HG02884 (cell line): Measurements from ENCODE around the gene PEX19.

ENCODE experiments used
- ATAC-seq: cut with Tn5 transposase; IDR thresholded peaks from one replicate; pipeline ENCODE4 v1.9.1; 2021; ENCODE audit warnings: mild to moderate bottlenecking, moderate library complexity; ENCODE audit not compliant: unreplicated experiment

PEX19 gene

DNA sequence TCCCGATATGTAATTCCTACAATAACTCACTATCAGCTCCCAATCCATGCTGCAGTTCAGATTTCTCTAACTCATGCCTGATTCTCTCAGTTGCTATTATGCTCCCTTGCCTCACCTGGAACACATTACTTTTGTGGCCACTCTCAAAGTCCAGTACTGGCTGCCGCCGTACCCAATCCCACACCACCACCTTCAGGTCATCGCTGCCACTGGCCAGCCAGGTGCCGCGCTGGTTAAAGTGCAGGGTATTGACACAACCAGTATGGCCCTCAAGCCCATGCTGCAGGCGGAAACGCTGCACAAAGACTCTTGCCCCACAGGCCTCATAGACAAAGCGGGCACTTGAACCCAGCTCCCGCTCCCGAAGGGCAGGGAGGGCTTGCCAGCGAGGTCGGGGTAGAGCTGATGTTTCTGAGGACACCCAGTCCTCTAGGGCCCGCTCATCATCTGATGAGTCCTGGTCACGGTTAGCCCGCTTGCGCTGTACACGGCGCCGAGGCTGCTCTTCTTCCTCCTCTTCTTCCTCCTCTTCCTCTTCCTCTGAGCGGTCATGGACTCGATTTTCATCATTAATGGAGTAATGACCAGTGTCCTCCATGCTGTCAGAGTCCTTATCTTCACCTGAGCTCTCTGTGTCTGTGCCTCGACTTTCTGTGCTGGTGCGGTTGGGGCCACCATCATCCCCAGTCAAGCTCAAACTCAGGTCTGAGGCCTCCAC is 45.2 kb downstream of the PEX19 start:
- ATAC-seq: no peak

DNA sequence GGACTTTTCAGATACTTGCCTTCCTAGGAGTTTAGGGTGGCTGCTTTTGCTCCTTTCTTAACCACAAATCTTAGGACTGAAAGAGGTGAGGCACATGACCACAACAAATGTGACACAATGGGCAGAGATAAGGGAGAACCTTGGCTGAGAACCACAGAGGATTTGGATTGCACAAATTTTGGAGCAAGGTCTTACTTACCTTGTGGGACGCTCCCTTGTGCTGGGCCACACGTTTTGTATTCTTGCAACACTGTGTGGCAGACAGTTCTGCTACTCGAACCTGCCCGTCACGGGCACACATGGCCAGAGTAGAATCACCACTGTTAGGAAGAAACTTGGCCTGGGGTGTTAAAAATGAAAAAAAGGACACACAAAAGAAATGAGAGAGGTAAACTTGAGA is 46.5 kb downstream of the PEX19 start:
- no peak for ATAC-seq

DNA sequence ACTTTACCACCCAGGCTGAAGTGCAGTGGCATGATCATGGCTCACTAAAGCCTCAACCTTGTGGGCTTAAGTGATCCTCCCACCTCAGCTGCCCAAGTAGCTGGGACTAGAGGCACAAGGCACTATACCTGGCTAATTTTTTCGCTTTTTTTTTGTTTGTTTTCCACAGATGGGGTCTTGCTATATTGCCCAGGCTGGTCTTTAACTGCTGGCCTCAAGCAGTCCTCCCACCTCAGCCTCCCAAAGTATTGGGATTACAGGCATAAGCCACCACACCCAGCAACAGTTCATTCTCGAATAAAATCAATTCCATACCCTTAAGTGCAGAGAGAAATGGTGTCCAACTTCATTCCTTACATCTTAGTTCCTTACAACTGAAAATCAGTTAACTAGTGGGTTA is 47.4 kb downstream of the PEX19 start:
- no peak for ATAC-seq

DNA sequence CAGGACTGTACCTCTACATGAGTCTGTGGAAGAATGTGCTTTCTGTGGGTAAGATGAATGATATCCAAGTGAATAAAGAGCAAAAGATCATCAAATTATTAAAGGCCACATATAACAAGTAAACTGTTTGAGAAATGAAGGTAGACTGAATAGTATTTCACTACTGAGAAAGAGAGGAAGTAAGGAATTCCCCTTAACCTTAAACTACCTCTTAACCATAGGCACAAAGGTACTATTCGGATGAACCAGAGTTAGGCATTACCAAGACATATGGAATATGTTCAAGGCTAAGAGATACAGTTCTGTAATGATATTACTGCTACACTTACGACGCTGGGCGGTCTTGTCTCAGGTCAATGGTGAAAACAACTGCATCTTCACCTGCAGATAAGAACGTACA is 48.1 kb downstream of the PEX19 start:
- ATAC-seq: no peak

DNA sequence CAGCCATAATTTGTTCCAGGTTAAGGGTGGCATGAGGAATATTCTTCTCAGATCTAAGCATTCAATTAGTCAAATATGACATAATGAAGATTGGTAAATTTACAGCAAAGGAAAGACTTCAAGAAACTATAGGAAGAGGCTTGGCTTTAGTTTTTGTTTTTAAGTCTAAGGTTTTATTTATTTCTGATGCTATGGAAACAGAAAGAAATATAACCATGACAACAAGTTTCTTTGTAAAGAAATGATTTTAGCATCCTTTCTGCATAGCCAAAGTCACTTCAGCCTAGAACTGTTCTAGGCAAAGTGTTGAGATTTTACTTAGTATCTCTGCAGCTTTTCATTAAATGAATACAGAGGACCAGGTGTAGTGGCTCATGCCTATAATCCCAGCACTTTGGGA is 52.0 kb downstream of the PEX19 start:
- no peak for ATAC-seq

DNA sequence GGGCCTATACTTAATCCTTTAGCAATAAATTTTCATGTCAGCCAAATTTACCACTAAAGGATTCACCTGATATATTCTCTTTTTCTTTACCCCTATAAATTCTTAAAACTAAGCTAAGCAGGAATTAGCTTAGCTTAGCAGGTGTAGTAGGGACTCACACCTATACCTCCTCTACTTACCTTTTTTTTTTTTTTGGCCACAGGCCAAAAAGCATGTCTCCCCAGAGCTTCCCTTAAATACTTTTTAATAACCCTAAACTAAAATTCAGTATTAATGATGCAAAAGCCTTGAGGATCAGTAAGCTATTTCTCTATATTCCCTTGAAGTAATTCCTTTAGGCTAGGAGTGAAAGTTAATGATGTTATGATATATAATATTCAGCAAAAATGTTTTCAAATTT is 56.5 kb downstream of the PEX19 start:
- no peak for ATAC-seq

DNA sequence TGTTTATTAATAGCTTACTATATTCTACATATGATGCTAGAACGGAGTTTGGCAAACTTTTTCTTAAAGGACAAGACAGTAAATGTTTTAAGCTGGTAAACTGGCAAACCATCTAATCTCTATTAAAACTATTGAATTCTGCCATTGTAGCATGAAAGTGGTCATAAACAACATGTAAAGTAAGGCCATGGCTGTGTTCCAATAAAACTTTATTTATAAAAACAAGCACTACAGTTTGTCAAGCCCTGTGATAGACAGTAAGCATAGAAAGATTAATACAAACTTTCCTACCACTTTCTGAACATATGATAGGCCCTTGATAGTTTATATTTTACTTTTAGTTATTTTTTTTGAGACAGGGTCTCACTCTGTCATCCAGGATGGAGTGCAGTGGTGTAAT is 57.4 kb downstream of the PEX19 start:
- no peak for ATAC-seq

DNA sequence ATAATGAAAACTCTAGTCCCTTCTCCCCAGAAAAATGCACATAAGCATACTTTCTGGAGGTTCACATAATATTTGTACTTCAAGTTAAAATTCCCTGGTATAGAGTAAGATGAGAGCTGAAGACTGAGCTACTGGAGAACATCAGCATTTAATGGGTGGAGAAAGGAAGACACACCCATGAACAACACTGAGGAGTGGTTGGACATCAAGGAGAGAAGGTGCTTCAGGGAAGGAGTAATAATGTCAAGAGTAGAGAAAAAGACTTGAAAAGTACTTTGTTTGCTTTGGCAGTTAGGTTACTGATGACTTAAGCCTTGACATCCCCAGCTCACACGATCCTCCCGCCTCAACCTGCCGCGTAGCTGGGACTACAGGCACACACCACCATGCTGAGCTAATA is 57.9 kb downstream of the PEX19 start:
- ATAC-seq: no peak
